HG03378 (cell line): ENCODE measurements around the gene CFAP20DC.
"Not testable (repeated sequence)": the region's sequence is repeated elsewhere in the genome, so short reads cannot be mapped to it uniquely, and the experiment has no call there.

Experiments
- ATAC-seq: cut with Tn5 transposase; IDR thresholded peaks from one replicate; pipeline ENCODE4 v1.9.1; 2021; ENCODE audit warnings: mild to moderate bottlenecking, moderate library complexity; ENCODE audit not compliant: unreplicated experiment

The CFAP20DC gene

DNA sequence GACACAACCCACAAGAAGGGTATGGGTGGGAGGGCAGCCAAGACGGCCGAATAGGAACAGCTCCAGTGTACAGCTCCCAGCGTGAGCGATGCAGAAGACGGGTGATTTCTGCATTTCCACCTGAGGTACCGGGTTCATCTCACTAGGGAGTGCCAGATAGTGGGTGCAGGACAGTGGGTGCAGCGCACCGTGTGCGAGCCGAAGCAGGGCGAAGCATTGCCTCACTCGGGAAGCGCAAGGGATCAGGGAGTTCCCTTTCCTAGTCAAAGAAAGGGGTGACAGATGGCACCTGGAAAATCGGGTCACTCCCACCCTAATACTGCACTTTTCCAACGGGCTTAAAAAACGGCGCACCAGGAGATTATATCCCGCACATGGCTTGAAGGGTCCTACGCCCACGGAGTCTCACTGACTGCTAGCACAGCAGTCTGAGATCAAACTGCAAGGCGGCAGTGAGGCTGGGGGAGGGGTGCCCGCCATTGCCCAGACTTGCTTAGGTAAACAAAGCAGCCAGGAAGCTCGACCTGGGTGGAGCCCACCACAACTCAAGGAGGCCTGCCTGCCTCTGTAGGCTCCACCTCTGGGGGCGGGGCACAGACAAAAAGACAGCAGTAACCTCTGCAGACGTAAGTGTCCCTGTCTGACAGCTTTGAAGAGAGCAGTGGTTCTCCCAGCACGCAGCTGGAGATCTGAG is 243.1 kb downstream of the CFAP20DC start:
- not testable (repeated sequence) for ATAC-seq

DNA sequence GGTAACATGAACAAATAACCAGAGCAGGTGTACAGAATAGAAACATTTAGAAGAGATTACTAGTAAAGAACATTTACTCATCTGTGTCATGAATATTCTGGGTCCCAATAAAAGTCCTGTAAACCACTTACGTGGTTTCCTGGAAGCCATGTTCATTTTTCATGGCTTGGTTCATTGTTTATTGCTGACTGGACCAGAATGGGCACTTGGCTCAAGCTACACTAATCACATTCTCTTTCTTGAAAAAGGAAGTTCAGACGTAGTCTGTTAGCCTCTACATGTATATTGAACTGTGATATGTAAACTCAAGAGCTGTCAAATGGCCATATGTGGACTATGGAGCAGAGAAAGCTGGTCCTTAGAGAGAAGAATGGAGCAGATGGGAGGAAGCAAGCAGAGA is 244.9 kb downstream of the CFAP20DC start:
- ATAC-seq, result no peak

DNA sequence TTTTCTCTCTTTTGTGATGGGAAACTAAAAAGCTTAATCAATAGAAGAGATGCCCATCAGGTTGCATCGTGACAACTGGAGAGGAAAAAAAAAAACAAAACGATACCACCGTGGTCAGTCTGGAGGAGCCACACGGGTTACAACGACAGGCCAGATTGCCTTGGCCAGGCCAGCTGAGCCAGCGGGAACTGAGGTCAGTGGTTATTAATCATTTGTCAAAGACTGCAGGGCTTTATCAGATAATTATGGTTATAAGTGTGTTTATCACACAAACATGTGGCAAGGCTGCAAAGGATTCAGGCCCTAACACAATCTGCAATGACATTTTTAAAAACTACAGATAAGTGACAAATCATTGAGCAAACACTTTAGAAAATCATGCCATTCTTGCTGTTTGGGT is 248.3 kb downstream of the CFAP20DC start:
- no peak for ATAC-seq

DNA sequence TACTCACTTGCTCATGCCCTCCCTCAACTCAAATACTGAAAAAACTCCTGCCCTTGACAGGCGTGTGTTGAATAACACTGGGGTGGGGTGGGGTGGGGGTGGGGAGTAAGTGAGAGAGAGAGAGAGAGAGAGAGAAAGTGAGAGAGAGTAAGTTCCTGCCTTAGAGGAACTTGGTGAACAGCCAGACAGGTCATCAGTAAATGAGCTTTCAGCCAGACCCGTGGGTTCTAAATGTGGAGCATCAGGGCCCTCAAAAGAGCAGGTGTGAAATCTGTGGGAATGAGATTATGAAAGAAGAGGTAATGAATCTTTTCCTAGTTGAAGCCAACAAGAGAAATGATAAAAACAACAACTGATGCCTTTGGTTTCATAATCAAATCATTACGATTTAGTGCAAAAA is 248.9 kb downstream of the CFAP20DC start:
- ATAC-seq, result no peak

DNA sequence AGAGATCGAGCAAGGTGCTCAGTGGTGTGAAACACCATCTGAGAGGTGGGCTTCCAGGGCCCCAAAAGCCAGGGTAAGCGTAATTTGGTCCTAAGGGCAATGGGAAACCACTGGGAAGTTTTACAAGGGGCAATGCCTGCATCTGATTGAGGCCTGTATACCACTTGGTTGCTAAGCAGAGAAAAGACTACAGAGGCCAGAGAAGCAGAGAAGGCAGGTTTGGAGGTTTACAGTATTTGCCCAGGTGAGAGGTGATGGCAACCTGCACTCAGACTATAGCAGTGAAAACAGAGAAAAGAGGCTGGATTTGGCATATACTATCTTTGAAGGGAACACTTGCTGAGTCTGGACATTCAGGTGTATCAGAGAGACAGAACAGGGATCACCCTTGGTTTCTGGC is 249.8 kb downstream of the CFAP20DC start:
- no peak for ATAC-seq

DNA sequence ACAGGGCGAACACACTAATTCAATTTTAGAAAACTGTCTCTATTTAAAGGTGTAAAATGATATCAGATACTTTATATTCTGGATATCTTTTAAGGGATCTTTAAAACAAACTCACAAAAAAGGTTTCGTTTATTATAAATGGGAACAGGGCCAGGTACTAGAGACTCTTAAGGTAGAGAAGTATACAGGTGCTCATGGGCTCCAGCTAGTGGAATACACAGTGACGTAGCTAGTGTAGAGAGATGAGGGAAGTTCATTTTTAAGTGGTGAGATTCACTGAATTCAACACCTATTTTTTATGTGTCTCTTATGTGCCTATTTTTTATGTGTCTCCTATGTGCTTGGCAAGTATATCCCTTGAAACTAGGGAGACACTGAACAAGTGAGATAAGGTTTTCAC is 250.6 kb downstream of the CFAP20DC start:
- no peak for ATAC-seq

DNA sequence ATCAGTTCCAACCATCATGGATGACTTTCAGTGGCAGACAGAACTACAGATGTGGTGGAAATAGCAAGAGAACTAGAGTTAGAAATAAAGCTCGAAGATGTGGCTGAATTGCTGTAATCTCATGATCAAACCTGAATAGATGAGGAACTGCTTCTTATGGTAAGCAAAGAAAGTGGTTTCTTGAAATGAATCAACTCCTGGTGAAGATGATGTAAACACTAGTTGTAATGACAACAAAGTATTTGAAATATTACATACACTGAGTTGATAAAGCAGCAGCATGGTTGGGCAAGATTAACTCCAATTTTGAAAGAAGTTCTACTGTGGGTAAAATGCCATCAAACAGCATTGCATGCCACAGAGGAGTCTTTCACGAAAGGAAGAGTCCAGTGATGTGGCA is 251.5 kb downstream of the CFAP20DC start:
- ATAC-seq, result peak; percentile 74

DNA sequence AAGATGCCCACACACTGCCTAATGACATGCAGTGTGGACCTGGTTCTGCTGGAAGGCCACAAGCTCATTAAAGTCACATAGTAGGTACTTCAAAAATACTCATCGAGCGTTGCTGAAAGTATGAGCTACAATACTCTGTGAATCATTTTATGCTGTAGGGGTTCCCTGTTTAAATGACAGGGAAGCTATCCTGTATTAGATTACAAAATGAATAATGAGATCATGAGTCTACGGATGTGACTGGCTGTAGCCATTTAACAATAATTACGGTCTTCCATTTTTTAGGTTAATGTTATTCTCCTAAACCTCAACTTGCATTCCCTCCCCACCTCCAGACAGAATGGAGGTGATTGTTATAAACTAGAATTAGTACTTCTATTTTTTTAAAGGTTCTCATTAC is 255.1 kb downstream of the CFAP20DC start:
- ATAC-seq, result no peak

DNA sequence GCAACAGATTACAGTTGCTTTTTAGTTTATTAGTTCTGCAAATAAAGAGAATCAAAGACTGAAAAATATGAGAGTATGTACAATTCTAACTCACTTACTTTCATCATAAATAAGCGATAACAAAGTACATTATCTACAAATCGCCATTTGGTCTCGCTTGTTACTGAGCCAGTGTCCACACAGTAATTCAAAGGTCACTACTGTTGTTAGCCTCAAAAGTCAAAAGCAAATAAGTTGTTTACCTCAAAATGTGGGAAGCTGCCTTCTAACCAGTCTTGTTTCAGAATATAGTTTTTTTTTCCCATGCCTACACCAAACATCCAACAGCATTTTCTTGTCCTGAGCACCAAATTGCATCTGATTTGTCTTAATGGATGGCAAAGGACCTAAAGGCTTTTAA is 255.9 kb downstream of the CFAP20DC start:
- ATAC-seq, result no peak

DNA sequence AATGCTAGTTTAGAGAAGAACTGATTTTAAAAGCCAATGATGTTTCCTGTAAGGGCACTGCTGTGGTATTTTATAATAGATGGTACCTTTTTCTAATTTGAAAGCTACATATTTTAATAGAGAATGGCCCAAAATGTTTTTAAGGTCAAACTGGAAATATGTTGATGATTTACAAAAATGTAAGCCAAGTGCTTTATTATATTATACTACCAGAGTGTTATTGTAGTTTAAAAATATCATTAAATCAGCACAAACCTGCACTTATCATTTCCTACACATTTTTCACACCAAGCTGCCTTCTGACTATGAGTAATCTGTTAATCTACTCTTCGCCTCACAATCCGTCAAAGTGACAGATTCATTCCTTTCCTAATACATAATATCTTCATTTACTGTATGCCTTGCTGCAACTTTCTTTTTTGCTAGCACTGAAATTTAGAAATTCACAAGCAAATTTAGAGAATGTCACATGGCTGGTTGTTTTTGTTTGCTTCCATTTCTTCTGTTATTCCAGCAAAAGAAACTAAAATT is 256.8 kb downstream of the CFAP20DC start:
- ATAC-seq, result no peak

DNA sequence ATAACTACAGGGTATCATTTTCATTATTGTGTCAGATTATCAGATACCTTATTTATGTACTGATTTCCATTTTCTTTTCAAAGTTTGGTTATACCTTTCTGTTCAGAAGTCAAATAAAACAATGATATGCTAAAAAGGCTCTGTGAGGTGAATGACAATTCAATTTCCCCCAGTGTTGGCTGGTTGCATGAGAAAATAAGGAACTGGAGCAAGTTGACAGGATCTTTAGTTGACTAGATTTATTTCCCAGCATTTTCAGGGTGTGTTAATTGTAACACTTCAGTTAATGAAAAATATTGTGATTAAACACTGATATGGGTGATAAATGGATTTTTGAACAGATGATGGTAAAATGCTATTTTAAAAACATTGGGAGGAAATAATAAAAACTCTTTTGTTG is 260.4 kb downstream of the CFAP20DC start:
- ATAC-seq, result no peak

DNA sequence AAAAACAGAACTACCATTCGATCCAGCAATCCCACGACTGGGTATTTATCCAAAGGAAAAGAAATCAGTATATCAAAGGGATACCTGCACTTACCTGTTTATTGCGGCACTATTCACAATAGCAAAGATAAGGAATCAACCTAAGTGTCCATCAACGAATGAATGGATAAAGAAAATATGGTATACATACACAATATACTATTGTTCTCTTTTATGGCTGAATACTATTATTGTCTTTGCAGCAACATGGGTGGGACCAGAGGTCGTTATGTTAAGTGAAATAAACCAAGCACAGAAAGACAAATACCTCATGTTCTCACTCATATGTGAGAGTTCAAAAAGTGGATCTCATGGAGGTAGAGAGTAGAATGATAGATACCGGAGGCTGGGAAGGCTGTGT is 264.9 kb downstream of the CFAP20DC start:
- ATAC-seq, result no peak

DNA sequence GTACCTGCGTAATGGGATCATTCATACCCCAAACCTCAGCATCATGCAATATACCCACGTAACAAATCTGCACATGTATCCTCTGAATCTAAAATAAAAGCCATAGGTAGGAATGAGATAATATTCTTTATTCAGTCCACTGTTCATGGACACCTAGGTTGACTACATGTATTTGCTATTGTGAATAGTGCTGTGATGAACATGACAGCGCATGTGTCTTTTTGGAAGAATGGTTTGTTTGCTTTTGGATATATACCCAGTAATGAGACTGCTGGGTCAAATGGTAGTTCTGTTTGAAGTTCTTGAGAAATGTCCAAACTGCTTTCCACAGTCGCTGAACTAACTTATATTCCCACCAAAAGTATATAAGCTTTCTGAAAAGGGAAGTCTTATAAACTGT is 265.4 kb downstream of the CFAP20DC start:
- ATAC-seq, result no peak

DNA sequence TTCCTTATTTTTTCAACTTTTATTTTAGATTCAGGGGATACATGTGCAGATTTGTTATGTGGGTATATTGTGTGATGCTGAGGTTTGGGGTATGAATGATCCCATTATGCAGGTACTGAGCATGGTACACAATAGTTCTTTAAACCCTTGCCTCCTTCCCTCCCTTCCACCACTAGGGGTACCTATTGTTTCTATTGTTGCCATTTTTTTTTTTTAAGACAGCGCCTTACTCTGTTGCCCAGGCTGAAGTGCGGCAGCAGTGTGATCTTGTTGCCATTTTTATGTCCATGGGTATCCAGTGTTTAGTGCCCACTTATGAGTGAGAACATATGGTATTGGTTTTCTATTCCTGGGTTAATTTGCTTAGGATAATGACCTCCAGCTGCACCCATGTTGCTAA is 266.0 kb downstream of the CFAP20DC start:
- no peak for ATAC-seq

DNA sequence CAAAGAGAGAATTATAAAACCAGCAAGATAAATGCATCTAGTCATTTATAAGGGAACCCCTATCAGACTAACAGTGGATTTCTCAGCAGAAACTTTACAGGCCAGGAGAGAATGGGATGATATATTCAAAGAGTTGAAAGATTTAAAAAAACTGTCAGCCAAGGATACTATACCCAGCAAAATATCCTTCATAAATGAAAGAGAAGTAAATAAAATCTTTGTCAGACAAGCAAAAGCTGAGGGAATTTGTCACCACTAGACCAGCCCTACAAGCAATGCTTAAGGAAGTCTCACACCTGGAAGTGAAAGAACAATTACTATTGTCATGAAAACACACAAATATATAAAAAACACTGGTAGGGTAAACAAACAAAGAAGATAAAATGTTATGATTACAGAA is 269.9 kb downstream of the CFAP20DC start:
- no peak for ATAC-seq

DNA sequence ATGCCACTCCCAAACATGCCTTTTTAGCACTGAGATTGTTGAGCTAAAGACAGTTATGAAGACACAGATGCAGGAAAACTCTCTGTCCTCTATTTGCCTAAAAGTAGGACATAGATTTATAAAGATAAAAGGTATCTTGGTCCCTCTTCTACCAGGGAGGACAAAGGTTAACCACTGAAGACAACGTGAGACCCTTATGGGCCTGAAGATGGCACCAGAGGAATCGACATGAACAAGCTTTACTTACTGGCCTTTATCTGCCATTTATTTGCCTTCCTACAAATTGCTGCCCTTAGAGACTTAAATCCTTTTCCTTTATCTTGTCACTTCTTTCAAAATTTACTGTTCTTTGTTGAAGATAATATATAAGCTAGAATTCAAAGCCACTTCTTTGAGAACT is 273.6 kb downstream of the CFAP20DC start:
- no peak for ATAC-seq

DNA sequence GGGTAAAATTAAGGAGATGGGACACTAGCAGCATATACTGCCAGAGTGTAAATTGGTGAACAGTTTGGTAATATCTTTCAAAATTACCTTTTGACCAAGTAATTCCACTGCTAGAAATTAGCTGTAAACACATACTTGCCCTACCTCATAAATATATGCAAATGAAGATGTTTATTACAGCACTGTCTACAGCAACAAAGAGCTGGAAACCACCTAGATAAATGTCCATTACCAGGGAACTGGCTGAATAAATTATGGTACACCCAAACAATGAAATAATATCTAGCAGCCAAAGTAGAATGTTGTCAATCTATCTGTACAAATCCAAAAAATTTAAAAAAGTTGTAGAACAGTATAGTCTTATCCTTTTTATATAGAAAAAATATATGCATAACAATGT is 277.4 kb downstream of the CFAP20DC start:
- ATAC-seq, result no peak

DNA sequence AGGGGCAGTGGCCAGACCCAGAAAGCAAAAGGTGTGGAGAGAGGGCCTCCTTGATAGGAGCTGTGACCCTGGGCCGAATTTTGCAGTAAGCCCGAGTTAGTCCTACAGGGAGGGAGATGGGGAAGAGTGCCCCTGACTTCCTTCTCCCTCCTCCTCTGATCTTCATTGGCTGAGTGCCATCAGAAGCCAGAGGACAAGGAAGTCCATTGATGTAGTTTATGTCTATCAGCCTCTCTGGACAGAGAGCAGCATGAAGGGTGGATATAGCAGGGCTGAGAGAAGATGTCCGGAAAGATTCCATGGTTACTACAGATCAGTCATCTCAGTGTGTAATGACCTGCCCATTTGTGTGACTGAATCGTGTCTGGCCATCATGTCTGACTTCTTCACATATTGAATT is 280.8 kb downstream of the CFAP20DC start:
- no peak for ATAC-seq

DNA sequence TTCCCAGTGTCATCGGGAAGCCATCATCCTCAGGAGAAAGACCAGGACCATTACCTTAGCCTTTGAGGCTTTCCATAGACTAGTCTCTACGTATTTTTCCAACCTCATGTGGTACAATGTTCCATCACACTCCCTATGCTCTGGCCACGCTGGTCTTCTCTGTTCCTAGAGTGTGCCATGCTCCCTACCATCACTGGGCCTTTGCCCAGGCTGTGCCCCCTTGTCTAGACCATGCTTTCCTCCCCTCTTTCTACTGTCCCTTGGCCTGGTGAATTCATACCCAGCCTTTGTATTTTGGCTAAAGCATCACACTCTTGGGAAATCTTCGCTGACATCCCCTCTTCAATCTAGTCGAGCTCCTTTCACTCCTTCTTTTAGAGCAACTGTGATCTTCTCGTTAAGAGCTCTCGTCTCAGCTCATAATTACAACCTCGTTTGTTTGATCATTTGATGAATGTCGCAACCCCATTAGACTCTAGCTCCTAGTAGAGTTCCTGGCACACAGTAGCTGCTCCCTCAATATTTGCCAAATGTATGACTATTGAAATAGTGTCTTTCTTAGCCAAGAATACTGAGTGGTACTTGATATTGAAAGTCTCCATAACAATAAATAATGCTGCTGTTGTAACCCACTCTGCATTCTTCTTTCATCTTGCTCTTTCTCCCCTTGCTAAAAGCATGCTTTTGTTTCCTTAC is 283.1 kb downstream of the CFAP20DC start:
- ATAC-seq, result no peak

DNA sequence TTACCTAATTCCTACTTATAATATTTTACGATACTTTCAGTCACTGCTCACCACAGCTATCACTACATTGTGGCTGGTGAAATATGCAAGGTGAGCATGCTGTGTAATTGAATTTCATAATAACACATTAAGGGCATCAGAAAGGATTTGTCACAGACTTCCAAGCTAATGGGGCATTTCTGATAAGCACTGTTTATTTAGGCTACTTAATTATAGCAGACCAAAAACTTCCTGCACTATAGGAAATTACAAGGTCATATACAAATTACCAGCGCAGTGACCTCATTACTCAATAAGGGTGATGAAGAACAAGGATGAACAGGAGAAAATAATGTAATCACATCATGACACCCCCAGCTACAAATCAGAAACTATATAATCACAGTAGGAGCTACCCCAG is 294.7 kb downstream of the CFAP20DC start:
- no peak for ATAC-seq

DNA sequence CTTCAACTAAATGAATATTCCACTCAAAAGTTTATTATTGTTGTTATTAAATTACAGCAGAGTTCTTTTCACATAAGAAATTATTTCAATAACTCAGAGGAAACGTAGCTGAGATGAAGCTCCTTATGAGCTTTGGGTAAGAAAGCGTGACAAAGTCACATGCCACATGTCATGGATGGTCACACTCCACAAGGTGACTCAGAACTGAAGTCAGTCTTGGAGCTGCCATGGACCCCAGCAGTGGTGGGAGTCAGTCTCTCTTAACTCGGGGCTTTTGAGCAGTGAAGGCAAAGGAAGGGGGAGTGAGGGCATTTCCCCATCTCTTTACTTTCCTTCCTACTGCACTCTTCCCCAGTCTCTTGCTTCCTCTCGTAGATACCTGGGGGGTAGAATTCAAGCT is 295.8 kb downstream of the CFAP20DC start:
- ATAC-seq, result peak; percentile 71

DNA sequence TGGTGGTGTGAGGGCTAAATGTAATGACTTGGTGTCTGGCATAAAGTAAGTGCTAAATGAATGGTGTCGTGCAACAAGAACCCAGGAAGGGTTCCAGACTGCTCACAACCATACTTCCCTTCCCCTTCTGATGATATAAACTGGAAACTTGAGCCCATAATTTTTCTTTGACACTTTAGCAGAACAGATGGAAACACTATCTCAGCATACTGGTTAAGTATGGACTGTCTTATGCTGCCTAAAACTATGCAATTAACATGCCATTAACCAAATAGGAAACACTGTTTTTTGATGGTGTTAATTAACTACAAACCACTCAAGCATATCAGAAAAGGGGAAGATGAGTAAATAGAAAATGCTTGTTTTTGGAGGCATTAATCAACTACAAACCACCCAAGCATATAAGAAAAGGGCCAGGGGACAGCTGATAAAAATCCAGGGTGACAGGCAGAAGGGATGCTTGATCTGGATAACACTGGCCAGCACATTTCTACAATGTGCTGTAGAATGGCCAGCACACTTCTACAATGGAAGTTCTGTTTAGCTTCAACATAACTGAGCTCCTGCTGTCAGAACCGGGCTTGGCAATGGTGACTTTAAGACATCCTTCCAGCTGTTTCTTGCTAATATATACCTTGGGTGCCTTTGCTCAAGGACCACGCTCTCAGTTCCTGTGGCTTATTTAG is 297.8 kb downstream of the CFAP20DC start:
- ATAC-seq, result no peak
